H9 (cell line): ENCODE results near the gene CHTOP. TPM values are rescaled to one million over a fixed set of nuclear protein-coding genes. Genes with fewer than 3 reads are reported as not detected.
"Not testable (repeated sequence)": the region's sequence is repeated elsewhere in the genome, so short reads cannot be mapped to it uniquely, and the experiment has no call there.

ENCODE experiments used
- DNase-seq: peaks from one replicate; pipeline ENCODE4 v3.0.0-alpha.2; 2017
- H2AFZ ChIP-seq: one replicate; pipeline ENCODE4 v1.6.1; 2013; ENCODE audit warnings: mild to moderate bottlenecking, low read length, control low read depth, moderate library complexity
- H2AK5ac ChIP-seq: 2 replicates; pipeline ENCODE4 v1.6.1; 2013; ENCODE audit warnings: low read length, control low read depth, mixed read lengths; ENCODE audit not compliant: insufficient read length
- H2BK120ac ChIP-seq: one replicate; pipeline ENCODE4 v1.6.1; 2013; ENCODE audit warnings: low read depth, mild to moderate bottlenecking, low read length, control low read depth, inconsistent platforms; ENCODE audit not compliant: poor library complexity, severe bottlenecking
- H2BK12ac ChIP-seq: 2 replicates; pipeline ENCODE4 v1.6.1; 2013; ENCODE audit warnings: low read length, control low read depth, mixed read lengths, low read depth; ENCODE audit not compliant: insufficient read length
- H2BK15ac ChIP-seq: 2 replicates; pipeline ENCODE4 v1.6.1; 2013; ENCODE audit warnings: low read depth, low read length, control low read depth
- H2BK20ac ChIP-seq: one replicate; pipeline ENCODE4 v1.6.1; 2013; ENCODE audit warnings: low read depth, mild to moderate bottlenecking, low read length, control low read depth, inconsistent platforms; ENCODE audit not compliant: poor library complexity, severe bottlenecking
- H2BK5ac ChIP-seq: 2 replicates; pipeline ENCODE4 v1.6.1; 2013; ENCODE audit warnings: low read length, control low read depth, mixed read lengths; ENCODE audit not compliant: insufficient read length
- H3K14ac ChIP-seq: 2 replicates; pipeline ENCODE4 v1.6.1; 2013; ENCODE audit warnings: low read length, control low read depth; ENCODE audit not compliant: insufficient read depth
- H3K18ac ChIP-seq: 2 replicates; pipeline ENCODE4 v1.6.1; 2013; ENCODE audit warnings: low read depth, mild to moderate bottlenecking, mixed read lengths, low read length, control low read depth; ENCODE audit not compliant: insufficient read length
- H3K23ac ChIP-seq: 2 replicates; pipeline ENCODE4 v1.6.1; 2013; ENCODE audit warnings: low read length, control low read depth, mixed read lengths, low read depth; ENCODE audit not compliant: insufficient read length
- H3K23me2 ChIP-seq: 2 replicates; pipeline ENCODE4 v1.6.1; 2013; ENCODE audit warnings: low read depth, mild to moderate bottlenecking, mixed read lengths, low read length, control low read depth; ENCODE audit not compliant: insufficient read length, poor library complexity, severe bottlenecking
- H3K27ac ChIP-seq: 2 replicates; pipeline ENCODE4 v1.5.1; 2013; ENCODE audit warnings: low read length, control low read depth, mixed read lengths, low read depth; ENCODE audit not compliant: insufficient read length
- H3K27me3 ChIP-seq: 2 replicates; pipeline ENCODE4 v1.6.1; 2013; ENCODE audit warnings: low read length, control low read depth, inconsistent platforms; ENCODE audit not compliant: insufficient read depth
- H3K4ac ChIP-seq: 2 replicates; pipeline ENCODE4 v1.6.1; 2013; ENCODE audit warnings: low read depth, mild to moderate bottlenecking, control low read depth, inconsistent platforms, low read length, moderate library complexity
- H3K4me1 ChIP-seq: 2 replicates; pipeline ENCODE4 v1.6.1; 2013; ENCODE audit warnings: low read length, control low read depth, inconsistent platforms; ENCODE audit not compliant: insufficient read depth
- H3K4me2 ChIP-seq: 2 replicates; pipeline ENCODE4 v1.6.1; 2013; ENCODE audit warnings: low read length, control low read depth, mixed read lengths; ENCODE audit not compliant: insufficient read length, insufficient read depth
- H3K56ac ChIP-seq: 2 replicates; pipeline ENCODE4 v1.6.1; 2013; ENCODE audit warnings: low read depth, mild to moderate bottlenecking, mixed read lengths, low read length, control low read depth; ENCODE audit not compliant: insufficient read length
- H3K79me1 ChIP-seq: 2 replicates; pipeline ENCODE4 v1.6.1; 2013; ENCODE audit warnings: low read depth, mild to moderate bottlenecking, moderate library complexity, low read length, control low read depth, inconsistent platforms; ENCODE audit not compliant: insufficient read depth, poor library complexity, severe bottlenecking
- H3K79me2 ChIP-seq: 2 replicates; pipeline ENCODE4 v1.6.1; 2013; ENCODE audit warnings: low read length, control low read depth, inconsistent platforms; ENCODE audit not compliant: insufficient read depth
- H3K9ac ChIP-seq: 2 replicates; pipeline ENCODE4 v1.6.1; 2013; ENCODE audit warnings: low read length, control low read depth, mixed read lengths; ENCODE audit not compliant: insufficient read length; ENCODE audit errors: extremely low read depth
- H3K9me3 ChIP-seq: one replicate; pipeline ENCODE4 v1.6.1; 2013; ENCODE audit warnings: low read depth, low read length, inconsistent platforms; ENCODE audit not compliant: control insufficient read depth
- H3T11ph ChIP-seq: one replicate; pipeline ENCODE4 v1.6.1; 2013; ENCODE audit warnings: mild to moderate bottlenecking, low read length, control low read depth, inconsistent platforms
- H4K20me1 ChIP-seq: one replicate; pipeline ENCODE4 v1.6.1; 2013; ENCODE audit not compliant: control insufficient read depth, insufficient read length, insufficient read depth
- H4K5ac ChIP-seq: 2 replicates; pipeline ENCODE4 v1.6.1; 2013; ENCODE audit warnings: low read depth, mild to moderate bottlenecking, mixed read lengths, low read length, control low read depth; ENCODE audit not compliant: insufficient read length
- H4K8ac ChIP-seq: replicated peaks from 2 replicates; pipeline ENCODE4 v1.6.1; 2013; ENCODE audit warnings: low read length, control low read depth, mixed read lengths, low read depth; ENCODE audit not compliant: insufficient read length
- H4K91ac ChIP-seq: 2 replicates; pipeline ENCODE4 v1.6.1; 2013; ENCODE audit warnings: low read depth, mild to moderate bottlenecking, moderate library complexity, mixed read lengths, low read length, control low read depth; ENCODE audit not compliant: insufficient read length
- H3K27ac Mint-ChIP-seq, 3 experiments: 2 replicates in 2 of 3; 3 replicates in 1 of 3; pipeline ENCODE4 v1.8.0; 2020 to 2021; ENCODE audit warnings: mixed read lengths in 3 of 3, mild to moderate bottlenecking in 1 of 3, moderate library complexity in 1 of 3
- H3K27me3 Mint-ChIP-seq: 2 replicates; pipeline ENCODE4 v1.8.0; 2021; ENCODE audit warnings: low read depth, mild to moderate bottlenecking, moderate library complexity, mixed read lengths
- H3K36me3 Mint-ChIP-seq, 3 experiments: 2 replicates in 2 of 3; 3 replicates in 1 of 3; pipeline ENCODE4 v1.8.0; 2020 to 2021; ENCODE audit warnings: low read depth in 3 of 3, mixed read lengths in 3 of 3; ENCODE audit not compliant: insufficient read depth in 1 of 3
- H3K4me1 Mint-ChIP-seq, 2 experiments: 2 replicates each; pipeline ENCODE4 v1.8.0; 2020; ENCODE audit warnings: mixed read lengths in 2 of 2
- H3K4me3 Mint-ChIP-seq, 2 experiments: 2 replicates in 1 of 2; 3 replicates in 1 of 2; pipeline ENCODE4 v1.8.0; 2020 to 2021; ENCODE audit warnings: mild to moderate bottlenecking in 2 of 2, mixed read lengths in 2 of 2, moderate library complexity in 1 of 2
- H3K9me3 Mint-ChIP-seq, 2 experiments: 2 replicates in 1 of 2; 3 replicates in 1 of 2; pipeline ENCODE4 v1.8.0; 2020; ENCODE audit warnings: mild to moderate bottlenecking in 2 of 2, mixed read lengths in 2 of 2, moderate library complexity in 1 of 2
- CTCF ChIP-seq: fragments of 200-600 bp; sonication (generic); conservative IDR thresholded peaks from 3 replicates; pipeline ENCODE4 v1.8.0; 2021; ENCODE audit warnings: antibody characterized with exemption, mild to moderate bottlenecking
- WGBS: extraction: QIAGEN DNeasy Blood & Tissue Kit; methylation state at CpG from one replicate; pipeline ENCODE4 v1.1.7; 2013; ENCODE audit warnings: missing lambda C conversion rate, low lambda C conversion rate, mixed read lengths; ENCODE audit not compliant: insufficient read length; ENCODE audit errors: extremely low coverage; 5-methylcytosine and 5-hydroxymethylcytosine counted together
- total RNA-seq: library from RNA; stranded (reverse); gene quantifications from 2 replicates; pipeline ENCODE4 v1.2.1, GENCODE V29; 2021

CHTOP gene
- total RNA-seq, 1 experiment from 2014 or later = 126 TPM

- not testable (repeated sequence) for H3K23ac ChIP-seq
- WGBS = no CpG with 5 or more reads among the region's 28 CpGs
These were observed 37.9 kb downstream of the CHTOP start for GRCh38 chr1:153671628-153672353.

More at GRCh38 chr1:153671628-153672353, 37.9 kb downstream of the CHTOP start:
- H3K9me3 Mint-ChIP-seq, H3K4ac ChIP-seq, DNase-seq, H3K27me3 ChIP-seq, H3K9me3 ChIP-seq, H3K4me3 Mint-ChIP-seq, H2BK15ac ChIP-seq, H3K56ac ChIP-seq, H3K4me1 ChIP-seq, H3T11ph ChIP-seq, H2BK20ac ChIP-seq, H3K27me3 Mint-ChIP-seq, H2AK5ac ChIP-seq, H4K5ac ChIP-seq, H2BK5ac ChIP-seq, H4K8ac ChIP-seq, H4K20me1 ChIP-seq, H2BK12ac ChIP-seq, H4K91ac ChIP-seq: not testable (repeated sequence)
- peak overlapping the region in 2 of 3 experiments; percentile 11 to 38; a peak in 2 of 7 replicates for H3K27ac Mint-ChIP-seq
- peaks cover 0 to 36% (median 35%) of the 10 kb centered on the region in 3 experiments; a peak in 4 of 7 replicates for H3K36me3 Mint-ChIP-seq
- Histone ChIP-seq H2AFZ (peak overlapping the region; percentile 91), H3K18ac (peak overlapping the region; percentile 83), H3K79me2 (peaks cover 15% of the 10 kb centered on the region), H3K79me1 (peaks cover 17% of the 10 kb centered on the region), H3K27ac (peak overlapping the region; percentile 71), H3K23me2 (peaks cover 11% of the 10 kb centered on the region), H3K9ac (peak overlapping the region; percentile 87), H3K4me2 (peak overlapping the region; percentile 89), H2BK120ac (peak overlapping the region; percentile 40), H3K14ac (peak overlapping the region; percentile 58; the same call in 1 of the 2 replicates)
- peaks cover 9 to 12% of the 10 kb centered on the region in 2 experiments; a peak in 3 of 4 replicates for H3K4me1 Mint-ChIP-seq
- peak; percentile 34; the same call in 2 of the 3 replicates for TF ChIP-seq CTCF
